ENCODE data around the gene UBE2G1. TPM values are rescaled to one million over a fixed set of nuclear protein-coding genes. Genes with fewer than 3 reads are reported as not detected.

The UBE2G1 gene
- total and polyA plus RNA-seq, 10 of the 15 experiments (the other 5 are each of a cell fraction or from before 2014, with no cell fraction given), result 24.4 to 139 (median 77.4) TPM

- ATAC-seq (no peak), DNase-seq (ENCODE audit: low read depth, low spot score) (no peak), FAIRE-seq (no peak)
- ChIA-PET CTCF (interaction anchor here (0.6 to 1.1 kb wide), 3 partner anchors 14 to 68 kb away, joined by 3 to 4 read pairs (median 3); no protein-coding TSS in a partner anchor), SMC1A (ENCODE audit: uncharacterized antibody, unreplicated experiment) (interaction anchor here (1.8 kb wide), 1 partner anchor 20 kb away, joined by 7 read pairs; no protein-coding TSS in a partner anchor), RAD21 (ENCODE audit: unreplicated experiment) (no interaction called here), POLR2A (no interaction called here)
- Histone ChIP-seq H3K4me2 (ENCODE audit: control insufficient read depth, insufficient read depth) (no peak overlapping the region), H3K4me1 (ENCODE audit: control insufficient read depth, insufficient read depth, low read length) (no peaks in the 10 kb centered on the region), H3K27me3 (replicated peaks in 1 of 2; ENCODE audit: control insufficient read depth in 2 of 2, insufficient read depth in 2 of 2, low read length in 1 of 2) (no peaks in the 10 kb centered on the region), H3K4me3 (no peak overlapping the region), H4K20me1 (ENCODE audit: control insufficient read depth, insufficient read depth) (no peaks in the 10 kb centered on the region), H3K9me3 (replicated peaks; ENCODE audit: control insufficient read depth, insufficient read depth, low read length) (no peaks in the 10 kb centered on the region), H3K27ac (ENCODE audit: control insufficient read depth, insufficient read depth) (no peak overlapping the region), H3K79me2 (ENCODE audit: control insufficient read depth, insufficient read depth, low read length) (no peaks in the 10 kb centered on the region), H3K9ac (ENCODE audit: control insufficient read depth, insufficient read depth, low read length) (no peak overlapping the region), H2AFZ (ENCODE audit: control insufficient read depth, low read depth, low read length) (no peak overlapping the region), H3K36me3 (ENCODE audit: control insufficient read depth in 2 of 2, insufficient read depth in 2 of 2, low read length in 1 of 2) (peaks cover 5 to 33% of the 10 kb centered on the region in 2 experiments)
- intact Hi-C loops (cut with micrococcal nuclease; ENCODE audit: unreplicated experiment), result no loop called here
- BruUV-seq (replicated peaks), result no TSS peak
- TF ChIP-seq SIX5 (IDR thresholded peaks at IDR 0.05; ENCODE audit: low read depth, low read length, severe bottlenecking) (no peak), SREBF1 (IDR thresholded peaks at IDR 0.05; ENCODE audit: low read length) (no peak), SMARCA5 (IDR thresholded peaks at IDR 0.05) (no peak), ZNF622 (IDR thresholded peaks at IDR 0.05) (no peak), E2F8 (IDR thresholded peaks at IDR 0.05; ENCODE audit: low read depth, partially characterized antibody) (no peak), POLR2AphosphoS5 (IDR thresholded peaks at IDR 0.05; ENCODE audit: low read length) (no peak), MEF2A (IDR thresholded peaks at IDR 0.05; ENCODE audit: insufficient read depth, low read depth, low read length) (no peak), TARDBP (IDR thresholded peaks at IDR 0.05; ENCODE audit: borderline replicate concordance) (no peak), LARP7 (IDR thresholded peaks at IDR 0.05) (no peak)
- whole genome bisulfite sequencing (ENCODE audit: insufficient coverage, insufficient replicate concordance, low lambda C conversion rate, missing lambda C conversion rate), result 96% methylated on average over 3 of the region's 3 CpGs
- in situ Hi-C loops (cut with MboI), result no loop called here
Measured at GRCh38 chr17:4236456-4236855, 130.0 kb downstream of the UBE2G1 start.
